SK-N-MC (cell line): ENCODE results near the gene KPNB1.
A peak's percentile ranks its signal among the peaks of the same experiment; 100 is the strongest.

Source experiments
- EZH2 ChIP-seq: fragments of 200-600 bp; sonication (generic); IDR thresholded peaks from one replicate; pipeline ENCODE4 v1.6.1; 2017; ENCODE audit warnings: antibody characterized with exemption
- POLR2AphosphoS5 ChIP-seq: IDR thresholded peaks from 2 replicates; pipeline ENCODE4 v1.6.1; 2012; ENCODE audit warnings: mild to moderate bottlenecking, low read depth, low read length, borderline replicate concordance

- TF ChIP-seq POLR2AphosphoS5 (0 out of 2 replicates have a peak, but pooled peaks have one; percentile 2), EZH2 (no peak)
Measured at GRCh38 chr17:47684535-47685193, 34.9 kb downstream of the KPNB1 start.
